M059J (cell line): Measurements from ENCODE around the gene PTH2R. TPM values are rescaled to one million over a fixed set of nuclear protein-coding genes. Genes with fewer than 3 reads are reported as not detected.
A peak's percentile ranks its signal among the peaks of the same experiment; 100 is the strongest.
"Not testable (repeated sequence)": the region's sequence is repeated elsewhere in the genome, so short reads cannot be mapped to it uniquely, and the experiment has no call there.

Experiments used
- DNase-seq: peaks from one replicate; pipeline ENCODE4 v3.0.0-alpha.2; 2012; ENCODE audit warnings: low read depth
- total RNA-seq: library from RNA; depleted of rRNA; stranded (reverse); fragments of >200 nt; shearing (Covaris generic); gene quantifications from 2 replicates; pipeline ENCODE4 v1.2.3, GENCODE V29; 2014; rRNA removed

Gene PTH2R
- total RNA-seq, result not detected in 2 replicates

GRCh38 chr2:208406474-208407451 lies at the start of gene PTH2R:
TSS of gene PTH2R (plus strand) at chr2:208406792. CDS start at chr2:208407044, 252 bp downstream.
- no peak for DNase-seq

- peak; percentile 58 for DNase-seq
Measured at GRCh38 chr2:208356846-208357574, 49.6 kb upstream of the PTH2R start.

- peak; percentile 12 for DNase-seq
Measured at GRCh38 chr2:208358758-208359631, 47.6 kb upstream of the PTH2R start.

GRCh38 chr2:208359632-208359986 lies 47.0 kb upstream of the PTH2R start:
- DNase-seq, result no peak

GRCh38 chr2:208360259-208361076 lies 46.1 kb upstream of the PTH2R start:
- no peak for DNase-seq

GRCh38 chr2:208361077-208361441 lies 45.5 kb upstream of the PTH2R start:
- no peak for DNase-seq

GRCh38 chr2:208363485-208363884 lies 43.1 kb upstream of the PTH2R start:
- DNase-seq, result peak; percentile 91

- DNase-seq, result no peak
Measured at GRCh38 chr2:208366215-208367127, 40.1 kb upstream of the PTH2R start.

GRCh38 chr2:208369091-208369490 lies 37.5 kb upstream of the PTH2R start:
- peak; percentile 72 for DNase-seq

- DNase-seq, result peak; percentile 59
Measured at GRCh38 chr2:208370881-208371633, 35.5 kb upstream of the PTH2R start.

GRCh38 chr2:208371634-208371935 lies 35.0 kb upstream of the PTH2R start:
- no peak for DNase-seq

GRCh38 chr2:208373460-208374089 lies 33.0 kb upstream of the PTH2R start:
- DNase-seq, result peak; percentile 51

- no peak for DNase-seq
Measured at GRCh38 chr2:208375491-208376068, 31.0 kb upstream of the PTH2R start.

GRCh38 chr2:208377344-208377860 lies 29.2 kb upstream of the PTH2R start:
- DNase-seq, result not testable (repeated sequence)

- no peak for DNase-seq
Measured at GRCh38 chr2:208379192-208379591, 27.4 kb upstream of the PTH2R start.

- no peak for DNase-seq
Measured at GRCh38 chr2:208384637-208385036, 22.0 kb upstream of the PTH2R start.

GRCh38 chr2:208386541-208386940 lies 20.1 kb upstream of the PTH2R start:
- DNase-seq, result no peak

- no peak for DNase-seq
Measured at GRCh38 chr2:208389940-208390339, 16.7 kb upstream of the PTH2R start.
